GM18861 (cell line): ENCODE data around the gene CMSS1.
"Not testable (repeated sequence)": the region's sequence is repeated elsewhere in the genome, so short reads cannot be mapped to it uniquely, and the experiment has no call there.

Experiments used
- ATAC-seq: cut with Tn5 transposase; IDR thresholded peaks from one replicate; pipeline ENCODE4 v1.9.1; 2021; ENCODE audit not compliant: unreplicated experiment

The CMSS1 gene

DNA sequence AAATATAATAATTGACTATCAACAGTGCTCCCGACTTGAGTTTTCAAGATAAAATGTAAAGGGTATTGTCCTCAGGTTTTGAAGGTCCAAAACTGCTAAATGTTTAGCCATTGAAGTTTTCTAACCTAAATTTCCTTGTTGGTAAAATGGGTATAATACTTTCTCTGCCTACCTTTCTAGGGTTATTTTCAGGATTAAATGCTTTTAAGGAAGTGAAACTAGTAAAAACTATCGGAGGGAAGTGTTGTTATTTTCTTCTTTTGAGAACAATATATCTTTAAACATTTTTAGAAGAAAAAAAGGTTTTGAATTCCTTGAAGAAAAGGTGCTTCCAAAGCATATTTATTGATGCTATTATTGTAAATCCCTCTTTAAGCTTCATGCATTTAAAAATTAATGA lies 229.3 kb downstream of the CMSS1 start:
- no peak for ATAC-seq

DNA sequence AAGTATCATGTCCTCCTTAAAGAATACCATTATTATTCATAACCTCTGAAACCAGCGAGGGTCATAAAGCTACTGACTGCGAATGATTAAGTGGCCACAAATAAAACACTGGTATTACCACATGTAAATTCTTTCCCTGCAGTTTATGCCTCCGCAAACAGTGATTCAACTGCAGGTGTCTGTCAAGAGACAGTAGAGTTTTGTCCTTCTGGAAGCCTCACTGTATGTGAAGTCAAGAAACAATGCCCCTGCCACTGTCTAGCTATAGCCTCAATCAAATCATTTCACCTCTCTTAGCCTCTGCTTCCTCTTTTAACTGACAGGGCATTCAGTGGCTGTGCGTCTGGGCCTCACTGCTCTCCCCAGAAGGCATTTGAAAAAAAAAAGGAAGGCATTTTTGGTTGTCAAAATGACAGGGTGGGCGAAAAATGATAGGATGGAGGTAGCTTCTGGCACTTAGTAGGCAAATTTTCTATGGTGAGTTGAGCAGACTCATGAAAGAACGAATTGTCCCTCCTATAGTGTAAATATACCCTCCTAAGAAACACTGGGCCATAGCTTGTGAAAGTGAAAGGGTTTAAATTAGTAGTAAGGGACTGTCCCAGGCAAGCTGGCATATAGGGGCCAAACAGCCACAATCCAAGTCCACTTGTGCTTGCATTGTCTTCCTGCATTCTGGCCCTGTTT lies 229.9 kb downstream of the CMSS1 start:
- ATAC-seq, result peak; percentile 70

DNA sequence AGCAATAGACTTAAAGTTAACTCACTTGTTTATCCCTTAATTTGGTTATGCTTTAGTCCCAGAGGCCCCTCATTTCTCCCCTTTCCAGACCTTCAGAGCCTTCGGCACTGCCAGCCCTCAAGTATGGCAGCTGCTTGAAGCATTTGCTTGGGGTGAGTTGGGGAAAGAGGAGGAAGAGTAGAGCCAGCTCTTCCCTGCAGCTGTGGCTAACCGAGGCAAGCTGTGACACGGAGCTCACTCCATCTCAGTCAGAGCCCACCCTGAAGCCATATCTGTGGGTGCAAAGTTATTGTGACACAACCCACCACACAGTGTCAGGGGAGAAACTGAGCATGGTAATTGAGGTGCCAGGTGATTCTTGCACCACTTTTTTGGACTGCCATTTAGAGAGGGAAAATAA lies 230.6 kb downstream of the CMSS1 start:
- no peak for ATAC-seq

DNA sequence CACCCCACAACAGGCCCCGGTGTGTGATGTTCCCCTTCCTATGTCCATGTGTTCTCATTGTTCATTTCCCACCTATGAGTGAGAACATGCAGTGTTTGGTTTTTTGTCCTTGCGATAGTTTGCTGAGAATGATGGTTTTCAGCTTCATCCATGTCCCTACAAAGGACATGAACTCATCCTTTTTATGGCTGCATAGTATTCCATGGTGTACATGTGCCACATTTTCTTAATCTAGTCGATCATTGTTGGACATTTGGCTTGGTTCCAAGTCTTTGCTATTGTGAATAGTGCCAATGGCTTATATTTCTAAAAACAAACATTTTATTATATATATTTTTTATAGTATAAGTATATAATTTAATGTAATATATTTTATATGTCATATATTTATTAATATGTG lies 233.9 kb downstream of the CMSS1 start:
- ATAC-seq, result not testable (repeated sequence)

DNA sequence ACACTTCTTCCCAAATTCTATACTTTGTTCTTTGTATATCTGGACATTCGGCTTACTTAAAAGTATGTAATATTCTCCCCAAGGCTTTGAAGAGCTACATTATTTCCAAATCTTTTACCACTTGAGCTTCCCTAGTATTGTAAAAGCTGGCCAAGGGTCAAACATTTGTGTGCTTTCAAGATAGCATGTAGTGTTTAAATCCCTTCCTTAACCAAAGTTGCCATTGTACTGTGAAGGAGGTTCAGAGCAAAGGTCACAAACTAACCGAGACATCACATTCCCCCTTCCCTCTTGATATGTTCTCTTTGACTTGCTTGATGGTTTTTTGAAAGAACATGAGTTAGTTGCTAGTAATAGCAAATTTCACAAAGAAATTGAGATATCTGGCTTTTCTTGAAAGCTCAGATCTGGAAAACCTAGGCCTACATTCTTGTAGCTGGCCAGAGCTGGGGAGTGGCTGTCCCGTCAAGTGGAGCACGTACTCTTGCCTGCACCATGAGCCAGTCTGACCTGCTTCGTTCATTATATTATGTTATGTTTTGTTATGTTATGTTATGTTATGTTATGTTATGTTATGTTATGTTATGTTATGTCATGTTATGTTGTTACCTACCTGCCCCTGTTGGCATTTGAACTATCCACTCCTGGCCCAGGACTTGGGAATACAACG lies 236.4 kb downstream of the CMSS1 start:
- ATAC-seq, result no peak

DNA sequence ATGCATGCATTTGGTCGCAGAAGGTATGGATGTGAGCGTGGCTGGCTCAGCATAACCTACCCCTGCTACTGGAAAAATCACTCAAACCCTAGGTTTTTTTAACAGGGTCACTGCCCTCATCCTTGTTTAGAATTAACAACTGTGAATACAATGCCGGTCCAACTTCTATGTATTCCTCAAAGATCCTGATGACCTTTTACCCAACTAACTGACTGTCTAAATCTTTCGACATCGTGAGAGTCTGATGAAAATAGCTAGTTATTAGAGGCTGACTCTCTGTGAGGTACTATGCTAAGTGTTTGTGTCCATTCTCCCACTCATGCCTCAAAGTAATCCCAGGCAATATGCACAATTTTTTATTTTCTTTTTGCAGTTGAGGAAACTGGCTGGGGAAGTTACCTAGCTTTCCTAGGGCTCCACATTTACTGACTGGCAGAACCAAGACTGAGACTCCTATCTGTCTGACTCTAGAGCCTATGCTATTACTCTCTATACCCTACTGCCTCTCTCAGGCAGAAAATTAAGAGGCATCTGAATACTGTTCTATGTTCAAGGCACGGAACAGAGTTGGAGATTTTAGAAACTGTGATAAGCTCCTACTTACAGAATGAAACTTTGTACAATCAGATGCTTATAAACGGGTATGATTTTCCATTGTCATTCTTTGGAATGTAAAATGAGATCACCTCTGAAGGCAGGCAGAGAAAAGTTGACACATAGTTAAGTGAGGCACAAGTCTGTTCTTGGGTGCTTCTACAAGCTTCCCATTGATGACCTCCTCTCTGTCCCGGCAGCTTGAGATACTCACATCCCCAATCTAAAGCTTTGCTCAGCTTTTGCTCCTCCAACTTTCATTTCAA lies 240.3 kb downstream of the CMSS1 start:
- no peak for ATAC-seq

DNA sequence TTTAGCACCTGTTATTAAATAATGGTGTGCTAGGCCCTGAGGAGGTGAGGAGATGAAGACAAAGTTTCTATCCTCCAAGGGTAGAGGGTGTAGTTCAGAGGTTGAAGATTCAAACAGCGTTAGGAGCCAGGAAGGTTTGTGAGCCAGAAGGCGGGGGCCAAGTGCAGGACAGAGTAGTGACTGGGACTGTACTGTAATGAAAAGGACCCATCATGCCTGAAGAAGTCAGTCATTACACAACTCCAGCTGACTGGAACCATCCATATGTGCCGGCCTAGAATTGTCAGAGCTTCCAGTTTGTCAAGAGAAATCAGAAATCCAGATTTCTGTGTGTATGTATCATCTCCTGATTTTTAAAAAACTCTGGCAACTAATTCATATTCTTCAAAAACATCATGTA lies 241.8 kb downstream of the CMSS1 start:
- ATAC-seq, result no peak

DNA sequence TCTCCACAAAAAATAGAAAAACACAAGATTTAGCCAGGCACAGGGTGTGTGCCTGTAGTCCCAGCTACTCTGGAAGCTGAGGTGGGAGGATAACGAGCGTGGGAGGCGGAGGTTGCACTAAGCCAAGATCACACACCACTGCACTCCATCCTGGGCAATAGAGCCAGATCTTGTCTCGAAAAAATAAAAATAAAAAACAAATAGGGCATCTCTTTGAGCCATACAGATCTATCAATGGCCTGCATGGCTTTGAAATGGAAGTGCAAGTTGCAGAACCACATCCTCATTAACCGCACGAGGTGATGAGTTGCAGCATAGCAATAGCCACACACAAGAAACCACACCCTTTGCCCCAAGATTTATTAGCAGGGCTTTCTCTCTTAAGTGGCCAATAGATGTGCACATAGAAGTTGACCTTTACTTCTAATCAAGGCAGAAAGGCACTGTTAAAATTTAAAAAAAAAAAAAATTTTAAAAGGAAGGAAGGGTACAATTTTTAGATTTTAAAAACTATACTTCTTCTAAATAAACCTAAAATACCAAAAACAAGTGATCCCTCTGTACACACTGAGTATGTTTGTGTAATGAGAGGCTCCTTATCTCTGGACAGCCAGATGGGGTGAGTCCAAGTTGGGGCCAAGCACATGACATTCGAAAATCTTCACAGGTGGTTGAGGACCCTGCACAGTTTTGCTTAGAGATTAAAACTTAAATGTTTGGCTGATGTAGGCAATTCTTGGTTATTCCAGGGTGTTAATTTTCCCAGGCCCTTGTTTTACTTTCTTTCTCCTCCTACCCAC lies 243.2 kb downstream of the CMSS1 start:
- no peak for ATAC-seq

DNA sequence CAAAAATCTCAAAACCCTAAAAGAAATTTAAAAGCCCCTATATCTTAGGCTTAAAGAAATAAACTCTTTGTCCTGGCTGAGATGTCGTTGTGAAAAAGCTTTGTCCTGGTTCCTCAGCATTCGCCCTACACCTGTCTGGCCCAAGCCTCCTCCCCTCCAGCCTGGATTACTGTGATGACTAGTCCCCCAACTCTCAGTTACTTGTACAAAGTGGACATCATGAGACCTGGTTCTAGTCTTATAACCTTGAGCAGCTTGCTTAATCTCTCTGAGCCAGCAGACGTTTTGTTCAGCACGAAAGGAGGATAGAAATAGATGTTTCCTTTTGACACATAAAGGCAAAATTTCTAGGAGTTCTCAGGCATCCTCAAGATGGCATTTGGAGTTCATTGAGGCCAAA lies 245.0 kb downstream of the CMSS1 start:
- ATAC-seq, result no peak

DNA sequence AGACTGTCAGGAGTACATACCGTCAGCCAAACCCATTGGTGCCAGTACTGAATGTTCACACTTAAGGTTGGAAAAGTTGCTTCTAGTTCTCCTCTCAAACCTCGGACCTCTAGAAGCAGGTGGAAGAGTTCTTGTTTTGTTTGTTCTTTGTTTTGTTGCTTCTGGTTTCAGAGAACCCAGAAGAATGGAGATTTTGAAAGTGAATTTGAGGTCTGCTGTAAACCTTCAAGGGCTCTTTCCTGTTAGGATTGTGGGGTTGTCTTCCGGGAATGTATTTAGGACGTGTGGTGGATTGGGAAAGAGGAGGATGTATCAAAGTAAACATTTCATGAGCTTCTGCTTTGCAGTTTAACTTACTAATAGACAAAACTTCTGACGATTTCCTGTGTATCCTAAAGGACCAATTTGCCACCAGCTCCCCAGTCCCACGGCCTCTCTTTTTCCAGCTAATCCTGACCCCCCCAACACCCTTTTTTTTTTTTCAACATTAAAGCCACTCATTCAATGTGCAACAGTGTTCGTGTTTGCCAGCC lies 246.3 kb downstream of the CMSS1 start:
- no peak for ATAC-seq

DNA sequence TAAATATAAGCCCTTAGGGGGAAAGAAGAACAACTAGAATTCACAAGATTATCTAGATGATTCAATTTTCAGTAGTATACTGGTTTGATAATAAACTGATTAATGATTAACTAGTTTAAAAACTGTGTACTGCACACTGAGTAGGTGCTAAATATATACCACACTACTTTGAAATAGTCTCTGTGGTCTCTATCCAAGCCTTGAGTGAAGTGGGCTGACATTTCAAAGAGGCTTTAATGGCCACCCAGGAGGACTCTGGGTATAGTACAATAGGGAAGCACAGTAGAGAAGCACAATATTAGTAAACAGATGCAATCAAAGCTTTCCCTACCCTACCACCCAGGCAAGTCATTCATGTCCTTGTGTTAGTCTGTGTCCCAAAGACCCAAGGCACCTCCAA lies 249.9 kb downstream of the CMSS1 start:
- ATAC-seq, result no peak

DNA sequence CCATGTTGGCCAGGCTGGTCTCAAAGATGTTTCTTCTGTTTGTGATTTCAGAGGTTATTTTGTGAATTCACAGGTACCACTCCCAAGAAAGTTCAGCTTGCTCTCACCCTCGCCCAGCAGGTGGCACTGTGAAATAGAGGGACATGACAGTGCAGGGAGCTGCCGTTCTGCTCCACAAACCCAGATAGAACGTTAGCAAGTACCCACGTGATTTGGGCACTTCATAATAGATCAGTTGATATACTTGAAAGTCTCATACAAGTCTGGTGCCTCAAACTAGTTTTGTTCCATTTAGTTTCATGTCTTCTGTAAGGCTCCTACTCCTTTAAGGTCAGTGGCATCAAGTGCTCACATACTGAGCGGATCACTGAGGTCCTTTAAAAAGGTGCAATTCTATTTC lies 251.2 kb downstream of the CMSS1 start:
- ATAC-seq, result peak; percentile 62

DNA sequence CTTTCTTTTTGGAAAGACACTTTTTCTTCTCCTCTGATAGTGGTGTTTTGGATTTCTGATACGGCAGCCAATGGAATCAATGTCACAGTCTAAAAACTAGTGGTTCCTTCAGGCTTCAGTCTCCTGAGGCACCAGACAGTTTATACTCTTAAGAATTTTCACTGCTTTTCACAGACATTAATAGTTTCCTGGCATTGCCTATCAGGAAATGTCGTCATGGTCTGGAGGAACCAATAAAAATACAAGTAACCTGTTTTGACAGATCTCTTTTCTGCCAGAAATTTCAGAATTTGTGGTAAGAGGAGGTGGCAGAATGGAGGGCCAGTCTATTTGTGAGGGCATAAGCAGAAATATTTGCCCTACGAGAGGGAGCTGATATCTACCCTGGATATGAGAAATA lies 251.8 kb downstream of the CMSS1 start:
- ATAC-seq, result no peak

DNA sequence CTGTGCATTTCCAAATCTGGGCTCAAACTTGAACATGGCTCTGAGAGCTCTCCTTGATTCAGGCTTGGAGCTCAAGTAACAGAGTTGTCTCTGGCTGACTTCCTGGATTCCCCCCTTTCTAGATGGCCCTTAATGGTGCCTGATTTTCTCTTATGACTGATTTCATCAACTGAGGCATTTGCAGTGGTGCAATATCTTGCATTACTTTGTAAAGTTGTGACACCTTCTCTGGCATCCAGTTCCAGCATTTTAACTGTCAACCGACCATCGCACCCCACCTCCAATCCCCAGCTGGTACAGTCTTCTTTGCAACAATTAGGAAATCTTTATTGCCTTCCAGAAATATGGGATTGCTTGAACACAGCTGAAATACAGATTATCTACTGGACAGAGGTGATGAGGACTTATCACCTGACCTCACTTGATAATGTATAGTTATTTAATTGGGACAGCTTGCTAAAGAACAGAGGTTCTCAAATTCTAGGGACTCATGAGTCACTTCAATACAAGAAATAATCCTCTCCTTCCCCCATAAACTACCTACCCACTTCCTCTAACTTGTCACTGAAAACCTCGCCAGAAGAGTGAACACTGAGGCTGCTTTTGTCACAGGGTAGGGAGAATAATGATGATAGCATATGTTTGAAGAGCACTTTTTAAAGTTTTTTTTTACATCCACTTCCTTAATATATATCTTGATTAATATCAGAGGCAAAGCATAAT lies 254.8 kb downstream of the CMSS1 start:
- peak; percentile 47 for ATAC-seq

DNA sequence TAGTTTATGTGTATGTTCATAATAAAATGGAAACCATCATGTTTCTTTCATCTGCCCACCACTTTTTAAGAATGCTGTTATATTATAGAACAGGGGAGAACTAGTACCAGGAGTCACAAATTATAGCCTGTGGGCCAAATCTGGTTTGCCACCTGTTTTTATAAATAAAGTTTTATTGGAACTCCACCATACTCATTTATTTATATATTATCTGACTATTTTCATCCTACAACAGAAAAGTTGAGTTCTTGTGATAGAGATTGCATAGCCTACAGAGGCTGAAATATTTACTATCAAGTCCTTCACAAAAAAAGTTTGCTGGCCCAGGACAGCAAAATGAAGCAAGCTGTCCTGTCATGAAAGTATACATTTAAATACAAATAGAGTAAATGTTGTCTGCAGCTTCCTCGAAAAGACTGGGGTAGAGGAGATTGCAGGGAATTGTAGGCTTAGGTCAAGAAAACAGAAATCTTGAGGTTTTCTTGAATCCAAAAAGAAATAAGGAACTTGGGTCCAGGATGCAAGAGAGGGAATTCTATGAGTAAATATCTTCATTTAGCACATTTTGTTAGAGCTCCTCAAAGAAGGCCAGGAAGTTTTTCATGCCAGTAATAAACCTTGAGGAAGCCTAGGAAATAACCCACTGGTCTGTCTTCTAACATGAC lies 255.5 kb downstream of the CMSS1 start:
- no peak for ATAC-seq

DNA sequence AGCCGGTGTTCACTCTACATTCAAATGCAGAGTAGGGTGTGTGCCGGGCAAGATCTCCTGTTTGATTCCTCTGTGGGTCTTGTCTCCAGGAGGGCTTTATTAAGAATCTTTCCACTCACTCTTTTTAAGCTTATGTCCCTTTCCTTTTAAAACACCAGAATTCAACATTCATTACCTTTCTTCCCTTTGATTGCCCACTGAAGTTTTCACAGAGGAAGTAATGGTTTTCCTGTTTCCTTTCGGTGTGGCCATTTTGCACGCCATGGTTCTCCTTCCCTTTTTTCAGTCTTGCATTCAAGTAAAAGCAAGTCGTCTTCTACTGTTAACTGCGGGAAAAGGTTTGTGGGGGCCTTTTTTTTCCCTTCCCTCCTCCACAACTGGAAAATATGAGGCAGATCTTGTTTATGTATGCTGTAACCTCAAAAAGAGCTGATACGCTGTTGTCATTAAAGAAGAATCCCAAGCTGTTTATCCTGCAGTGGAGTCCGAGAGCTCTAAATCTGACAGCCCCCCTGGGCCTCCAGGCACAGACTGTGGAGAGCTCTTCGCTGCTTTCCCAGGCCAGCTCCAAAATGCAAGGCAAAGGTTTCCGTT lies 256.1 kb downstream of the CMSS1 start:
- ATAC-seq, result peak; percentile 29

DNA sequence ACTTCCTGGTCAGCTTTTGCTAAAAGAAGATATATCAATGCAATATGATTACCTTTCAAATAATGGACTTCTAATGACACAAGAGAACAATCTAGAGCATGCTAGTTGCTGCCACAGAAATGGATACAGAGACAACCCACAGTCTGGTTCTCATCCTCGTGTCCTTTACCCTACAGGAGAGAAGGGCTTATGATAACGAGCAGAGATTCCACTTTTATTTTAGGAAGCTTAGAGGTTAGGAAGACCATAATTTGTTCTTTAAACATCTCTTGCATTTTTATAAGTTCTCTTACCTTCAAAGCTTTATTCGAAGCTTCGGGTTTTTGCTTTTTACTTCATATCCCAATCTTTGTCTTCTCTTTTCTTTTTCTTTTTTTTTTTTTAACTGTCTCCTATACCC lies 257.5 kb downstream of the CMSS1 start:
- no peak for ATAC-seq

DNA sequence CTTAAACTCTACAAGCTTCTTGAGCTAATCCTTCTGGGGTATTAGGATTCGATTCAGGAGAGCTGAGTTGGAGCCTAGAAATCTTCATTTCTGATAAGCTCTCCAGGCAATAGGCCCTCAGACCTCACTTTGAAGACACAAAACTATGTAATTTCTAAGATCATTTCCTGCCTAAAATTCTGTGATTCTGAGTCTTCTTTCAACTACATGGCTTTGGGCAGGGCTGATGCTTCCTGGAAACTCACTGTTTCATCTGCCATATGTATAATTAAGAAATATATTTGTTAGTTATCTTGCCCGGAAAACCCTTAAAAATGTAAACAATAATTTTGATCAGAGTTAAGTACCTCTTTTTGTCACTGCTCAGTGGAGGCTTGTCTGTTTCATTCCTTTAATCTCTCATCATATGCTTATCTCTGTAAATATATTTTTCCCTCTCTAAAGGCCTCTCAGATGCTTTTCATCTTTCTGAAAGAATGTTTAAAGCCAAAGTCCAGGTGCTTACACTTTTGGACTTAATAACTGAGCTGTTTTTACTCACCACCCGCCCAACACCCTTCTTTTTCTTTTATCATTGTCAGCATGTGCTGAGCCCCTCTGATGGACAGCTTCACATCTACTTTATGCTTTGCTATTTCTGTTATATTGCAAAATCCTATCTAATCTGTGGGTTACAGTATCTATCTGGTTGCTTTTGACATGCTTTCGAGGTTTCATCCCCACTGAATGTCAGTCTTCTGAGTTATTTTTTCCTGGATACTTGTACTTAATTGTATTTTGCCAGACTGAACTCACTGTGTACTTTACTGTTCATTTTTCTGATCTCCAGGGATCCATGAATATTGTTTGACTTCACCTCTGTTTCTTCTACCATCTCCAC lies 258.4 kb downstream of the CMSS1 start:
- no peak for ATAC-seq
